HepG2 (cell line): ENCODE measurements around the gene NSMCE3. TPM values are rescaled to one million over a fixed set of nuclear protein-coding genes. Genes with fewer than 3 reads are reported as not detected.

ENCODE experiments used
- ATAC-seq: fragments of 200-7000 bp; cut with Tn5 transposase; 3 replicates; pipeline ENCODE4 v1.9.1; 2020; ENCODE audit warnings: mild to moderate bottlenecking, moderate library complexity
- BruUV-seq: library from RNA; stranded (reverse); fragments of 400-500 nt; replicated peaks from 2 replicates; lab custom pipeline; 2021; lab: Mats Ljungman, UMichigan
- CTCF ChIA-PET: fragments of 300-600 bp; formaldehyde crosslinking; extraction: SDS; loops from one replicate; lab custom pipeline; 2021; ENCODE audit warnings: low total read pairs, inconsistent platforms, low intra/inter-chr PET ratio; lab: Yijun Ruan, JAX
- POLR2A ChIA-PET: fragments of 350-600 bp; sonication (Branson Sonifier 250); formaldehyde crosslinking; loops from one replicate; lab custom pipeline; 2020; ENCODE audit warnings: antibody characterized with exemption, inconsistent platforms; lab: Yijun Ruan, JAX
- DNase-seq: peaks from one replicate; pipeline ENCODE4 v3.0.0-alpha.2; 2015; ENCODE audit warnings: low spot score
- FAIRE-seq: peaks from 3 replicates; lab custom pipeline; 2011; peaks lifted over from hg19 to GRCh38; lab: Jason Lieb, UNC
- H2AFZ ChIP-seq: one replicate; pipeline ENCODE4 v1.6.1; 2011; ENCODE audit warnings: low read length, inconsistent platforms
- H3K27ac ChIP-seq: fragments of 300-600 bp; 3 replicates; pipeline ENCODE4 v1.8.0; 2011; ENCODE audit warnings: mixed run types, mild to moderate bottlenecking, mixed read lengths, low read length, inconsistent platforms; ENCODE audit not compliant: insufficient read depth; ENCODE audit errors: extremely low read length
- H3K27me3 ChIP-seq, 2 experiments: fragments of 200-600 bp in 1 of 2; 2 replicates in 1 of 2; 3 replicates in 1 of 2; pipeline versions ENCODE4 v1.6.0 to v1.8.0; 2011; ENCODE audit warnings: low read length in 2 of 2, mild to moderate bottlenecking in 2 of 2, moderate library complexity in 2 of 2, inconsistent platforms in 1 of 2; ENCODE audit not compliant: insufficient read depth in 2 of 2, control insufficient read depth in 1 of 2
- H3K36me3 ChIP-seq, 2 experiments: fragments of 200-600 bp in 1 of 2; replicated peaks in 1 of 2; 2 replicates in 1 of 2; 3 replicates in 1 of 2; pipeline versions ENCODE4 v1.5.1 to v1.8.0; 2011; ENCODE audit warnings: low read length in 2 of 2, inconsistent platforms in 1 of 2; ENCODE audit not compliant: insufficient read depth in 2 of 2, control insufficient read depth in 1 of 2
- H3K4me1 ChIP-seq: 2 replicates; pipeline ENCODE4 v1.5.1; 2012; ENCODE audit warnings: low read length, inconsistent platforms; ENCODE audit not compliant: insufficient read depth
- H3K4me2 ChIP-seq: 2 replicates; pipeline ENCODE4 v1.6.0; 2011; ENCODE audit warnings: low read depth, low read length, inconsistent platforms
- H3K4me3 ChIP-seq, 3 experiments: fragments of 200-600 bp in 1 of 3; sonication (generic), shearing (Covaris generic) in 1 of 3; replicated peaks in 1 of 3; 2 replicates each; pipeline ENCODE4 v1.5.1; 2011 to 2016; ENCODE audit warnings: low read length in 3 of 3, inconsistent platforms in 2 of 3, low read depth in 2 of 3, mild to moderate bottlenecking in 2 of 3, control low read depth in 1 of 3, mixed read lengths in 1 of 3; ENCODE audit not compliant: insufficient read depth in 1 of 3
- H3K79me2 ChIP-seq: one replicate; pipeline ENCODE4 v1.6.1; 2011; ENCODE audit warnings: low read length, inconsistent platforms; ENCODE audit not compliant: insufficient read depth
- H3K9ac ChIP-seq: 2 replicates; pipeline ENCODE4 v1.6.0; 2011; ENCODE audit warnings: mild to moderate bottlenecking, low read depth, low read length, inconsistent platforms; ENCODE audit not compliant: insufficient read depth
- H3K9me3 ChIP-seq: 2 replicates; pipeline ENCODE4 v1.5.1; 2012; ENCODE audit warnings: mild to moderate bottlenecking, low read length
- H4K20me1 ChIP-seq: 2 replicates; pipeline ENCODE4 v1.6.0; 2011; ENCODE audit warnings: inconsistent platforms, mild to moderate bottlenecking, low read length, moderate library complexity; ENCODE audit not compliant: insufficient read depth
- CBX2 ChIP-seq, 2 experiments: fragments of 200-600 bp in 1 of 2; sonication (generic); formaldehyde crosslinking in 1 of 2; IDR thresholded peaks; 2 replicates each; pipeline versions ENCODE4 v1.7.0 to v1.8.1; 2018 to 2022; ENCODE audit warnings: low read depth in 2 of 2, low read length in 1 of 2, mild to moderate bottlenecking in 1 of 2, missing genetic modification reagents in 1 of 2
- WGBS: methylation state at CpG from one replicate; pipeline ENCODE4 v1.1.6; 2017; ENCODE audit warnings: low lambda C conversion rate; 5-methylcytosine and 5-hydroxymethylcytosine counted together
- in situ Hi-C: cut with HindIII; loops from 2 replicates; pipeline ENCODE4 v1.10.0; 2017; ENCODE audit warnings: low pct_unique_long_range_greater_than_20kb; ENCODE audit not compliant: extremely low pct_ligation_motif_present
- intact Hi-C: fragments of 100-400 bp; cut with micrococcal nuclease; formaldehyde crosslinking; loops from one replicate; pipeline ENCODE4 v1.10.0; 2022; ENCODE audit not compliant: unreplicated experiment
- polyA plus RNA-seq, 8 experiments: library from polyadenylated mRNA; depleted of rRNA in 3 of 8; stranded (reverse) in 7 of 8; unstranded in 1 of 8; fragments of >200 nt; fragmentation: Illumina TruSeq in 4 of 8; extraction: Trizol in 4 of 8; gene quantifications; 2 replicates each; pipeline versions ENCODE4 v1.2.1 to v1.2.3, GENCODE V29; 2011 to 2016; ENCODE audit warnings: low read depth in 4 of 8, missing spikeins in 1 of 8, mixed read lengths in 1 of 8; ENCODE audit not compliant: insufficient read depth in 1 of 8
- total RNA-seq, 5 experiments: library from RNA; depleted of rRNA; stranded (reverse); fragments of >200 nt; fragmentation: Illumina TruSeq; extraction: Trizol; gene quantifications; 2 replicates each; pipeline ENCODE4 v1.2.3, GENCODE V29; 2016; ENCODE audit warnings: low read depth in 1 of 5
- TF ChIP-seq, protein P1 (sequence below): sonication (generic); formaldehyde crosslinking; IDR thresholded peaks from 2 replicates; pipeline ENCODE4 v1.4.0; 2020; ENCODE audit warnings: missing genetic modification reagents

NSMCE3 gene
- total and polyA plus RNA-seq, 2 of the 13 experiments (the other 11 are each of a cell fraction or from before 2014, with no cell fraction given) = 3.0 to 3.7 TPM

DNA sequence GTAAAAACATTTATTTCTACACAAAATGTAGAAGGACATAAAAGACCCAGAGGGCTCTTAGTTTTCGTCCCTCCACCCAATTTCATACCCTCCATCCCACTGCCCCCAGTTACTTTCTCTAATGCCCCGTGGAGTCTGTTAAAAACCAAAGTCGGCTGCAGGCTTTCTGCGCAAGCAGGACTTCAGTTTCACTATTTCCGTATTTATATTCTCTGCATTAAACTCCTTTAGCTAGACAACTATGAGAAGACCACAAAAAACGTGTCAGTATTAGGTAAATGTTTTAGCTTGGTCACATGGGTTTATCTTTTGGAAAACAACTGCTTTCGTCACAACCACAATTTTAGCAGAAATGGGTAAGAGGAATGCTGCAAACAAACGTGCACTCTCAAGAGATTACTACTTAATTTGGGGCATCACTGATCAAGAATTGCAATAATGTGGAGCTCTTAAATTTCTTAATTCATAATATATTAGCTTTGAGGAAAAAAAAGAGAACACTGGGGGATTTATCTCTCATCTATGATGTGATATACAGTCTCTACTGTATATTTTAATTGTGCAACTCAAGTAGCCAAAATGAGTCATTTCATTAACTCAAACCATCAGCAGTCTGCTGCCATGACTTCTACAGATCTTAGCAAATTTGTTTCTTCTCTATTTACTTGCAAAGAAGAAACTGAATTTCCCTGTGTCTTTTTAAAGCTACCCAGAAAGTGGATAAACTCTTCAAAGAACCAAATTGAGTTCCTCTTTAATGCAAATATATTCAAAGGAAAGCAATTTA, 740 bp upstream of the NSMCE3 start:
- 4% methylated on average over 8 of the region's 8 CpGs for WGBS
- Histone ChIP-seq H3K79me2 (no peaks in the 10 kb centered on the region), H3K4me2 (peak overlapping the region; percentile 76), H3K27ac (no peak overlapping the region), H3K36me3 (no peaks in the 10 kb centered on the region), H3K4me1 (peaks cover 22% of the 10 kb centered on the region), H2AFZ (peak overlapping the region; percentile 99), H3K27me3 (no peaks in the 10 kb centered on the region; a peak in 1 of 5 replicates), H3K4me3 (peak overlapping the region; percentile 76 to 78 (median 77)), H4K20me1 (no peaks in the 10 kb centered on the region), H3K9ac (peak overlapping the region; percentile 66; the same call in 1 of the 2 replicates), H3K9me3 (no peaks in the 10 kb centered on the region)
- intact Hi-C loops (no loop called here), in situ Hi-C loops (no loop called here)
- DNase-seq (no peak), ATAC-seq (peak; percentile 11; the same call in 1 of the 3 replicates), FAIRE-seq (no peak)
- ChIA-PET POLR2A (no interaction called here), CTCF (no interaction called here)
- BruUV-seq = no TSS peak
- TF ChIP-seq, protein P1, sequence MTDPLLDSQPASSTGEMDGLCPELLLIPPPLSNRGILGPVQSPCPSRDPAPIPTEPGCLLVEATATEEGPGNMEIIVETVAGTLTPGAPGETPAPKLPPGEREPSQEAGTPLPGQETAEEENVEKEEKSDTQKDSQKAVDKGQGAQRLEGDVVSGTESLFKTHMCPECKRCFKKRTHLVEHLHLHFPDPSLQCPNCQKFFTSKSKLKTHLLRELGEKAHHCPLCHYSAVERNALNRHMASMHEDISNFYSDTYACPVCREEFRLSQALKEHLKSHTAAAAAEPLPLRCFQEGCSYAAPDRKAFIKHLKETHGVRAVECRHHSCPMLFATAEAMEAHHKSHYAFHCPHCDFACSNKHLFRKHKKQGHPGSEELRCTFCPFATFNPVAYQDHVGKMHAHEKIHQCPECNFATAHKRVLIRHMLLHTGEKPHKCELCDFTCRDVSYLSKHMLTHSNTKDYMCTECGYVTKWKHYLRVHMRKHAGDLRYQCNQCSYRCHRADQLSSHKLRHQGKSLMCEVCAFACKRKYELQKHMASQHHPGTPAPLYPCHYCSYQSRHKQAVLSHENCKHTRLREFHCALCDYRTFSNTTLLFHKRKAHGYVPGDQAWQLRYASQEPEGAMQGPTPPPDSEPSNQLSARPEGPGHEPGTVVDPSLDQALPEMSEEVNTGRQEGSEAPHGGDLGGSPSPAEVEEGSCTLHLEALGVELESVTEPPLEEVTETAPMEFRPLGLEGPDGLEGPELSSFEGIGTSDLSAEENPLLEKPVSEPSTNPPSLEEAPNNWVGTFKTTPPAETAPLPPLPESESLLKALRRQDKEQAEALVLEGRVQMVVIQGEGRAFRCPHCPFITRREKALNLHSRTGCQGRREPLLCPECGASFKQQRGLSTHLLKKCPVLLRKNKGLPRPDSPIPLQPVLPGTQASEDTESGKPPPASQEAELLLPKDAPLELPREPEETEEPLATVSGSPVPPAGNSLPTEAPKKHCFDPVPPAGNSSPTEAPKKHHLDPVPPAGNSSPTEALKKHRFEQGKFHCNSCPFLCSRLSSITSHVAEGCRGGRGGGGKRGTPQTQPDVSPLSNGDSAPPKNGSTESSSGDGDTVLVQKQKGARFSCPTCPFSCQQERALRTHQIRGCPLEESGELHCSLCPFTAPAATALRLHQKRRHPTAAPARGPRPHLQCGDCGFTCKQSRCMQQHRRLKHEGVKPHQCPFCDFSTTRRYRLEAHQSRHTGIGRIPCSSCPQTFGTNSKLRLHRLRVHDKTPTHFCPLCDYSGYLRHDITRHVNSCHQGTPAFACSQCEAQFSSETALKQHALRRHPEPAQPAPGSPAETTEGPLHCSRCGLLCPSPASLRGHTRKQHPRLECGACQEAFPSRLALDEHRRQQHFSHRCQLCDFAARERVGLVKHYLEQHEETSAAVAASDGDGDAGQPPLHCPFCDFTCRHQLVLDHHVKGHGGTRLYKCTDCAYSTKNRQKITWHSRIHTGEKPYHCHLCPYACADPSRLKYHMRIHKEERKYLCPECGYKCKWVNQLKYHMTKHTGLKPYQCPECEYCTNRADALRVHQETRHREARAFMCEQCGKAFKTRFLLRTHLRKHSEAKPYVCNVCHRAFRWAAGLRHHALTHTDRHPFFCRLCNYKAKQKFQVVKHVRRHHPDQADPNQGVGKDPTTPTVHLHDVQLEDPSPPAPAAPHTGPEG (CRISPR knock-in tag) = no peak
- TF ChIP-seq CBX2 (IDR thresholded peaks at IDR 0.05; ENCODE audit: low read depth, low read length) = 0 out of 2 replicates have a peak, but pooled peaks have one; percentile 41
- no peak for TF ChIP-seq CBX2 (CRISPR knock-in tag; IDR thresholded peaks at IDR 0.05; ENCODE audit: low read depth)
